ENCODE results near the gene ASCL4. TPM values are rescaled to one million over a fixed set of nuclear protein-coding genes. Genes with fewer than 3 reads are reported as not detected.

ASCL4 gene
- total and polyA plus RNA-seq, 9 of the 15 experiments (the other 6 are each of a cell fraction or from before 2014, with no cell fraction given), result not detected

- no peak overlapping the region for H2AFZ ChIP-seq (ENCODE audit: low read depth, low read length)
- H3K27ac ChIP-seq (ENCODE audit: extremely low read depth, low read depth, low read length), result no peak overlapping the region
- no peaks in the 10 kb centered on the region for H4K20me1 ChIP-seq (replicated peaks; ENCODE audit: control insufficient read depth, insufficient read depth, low read length)
- ATAC-seq (no peak), DNase-seq (ENCODE audit: extremely low read depth in 1 of 4, low spot score in 3 of 4) (no peak), FAIRE-seq (no peak)
- in situ Hi-C loops (cut with MboI) (no loop called here), intact Hi-C loops (cut with micrococcal nuclease) (no loop called here)
- no peaks in the 10 kb centered on the region for H3K9me1 ChIP-seq (ENCODE audit: control insufficient read depth, insufficient read depth, low read length)
- no peak overlapping the region for H3K4me3 ChIP-seq
- peaks cover 2 to 21% of the 10 kb centered on the region in 2 experiments; a peak in 2 of 5 replicates for H3K27me3 ChIP-seq (ENCODE audit: control insufficient read depth in 2 of 2, insufficient read depth in 2 of 2, low read length in 2 of 2)
- no peak overlapping the region for H3K4me2 ChIP-seq (ENCODE audit: insufficient read depth, low read length)
- no peaks in the 10 kb centered on the region for H3K9me3 ChIP-seq (replicated peaks; ENCODE audit: control insufficient read depth, insufficient read depth, low read depth, low read length)
- ChIA-PET CTCF (ENCODE audit: low intra/inter-chr PET ratio) (no interaction called here), POLR2A (interaction anchor here (1.1 kb wide), 1 partner anchor 45 kb away, joined by 3 read pairs; no protein-coding TSS in a partner anchor)
- H3K36me3 ChIP-seq (ENCODE audit: control insufficient read depth, insufficient read depth, low read length), result no peaks in the 10 kb centered on the region
- 0% methylated on average over 3 of the region's 3 CpGs for WGBS (ENCODE audit: insufficient coverage, low coverage, missing lambda C conversion rate)
- TF ChIP-seq NONO (IDR thresholded peaks at IDR 0.05; ENCODE audit: low read depth in 2 of 2, low read length in 1 of 2), result no peak
- TF ChIP-seq, protein P1, sequence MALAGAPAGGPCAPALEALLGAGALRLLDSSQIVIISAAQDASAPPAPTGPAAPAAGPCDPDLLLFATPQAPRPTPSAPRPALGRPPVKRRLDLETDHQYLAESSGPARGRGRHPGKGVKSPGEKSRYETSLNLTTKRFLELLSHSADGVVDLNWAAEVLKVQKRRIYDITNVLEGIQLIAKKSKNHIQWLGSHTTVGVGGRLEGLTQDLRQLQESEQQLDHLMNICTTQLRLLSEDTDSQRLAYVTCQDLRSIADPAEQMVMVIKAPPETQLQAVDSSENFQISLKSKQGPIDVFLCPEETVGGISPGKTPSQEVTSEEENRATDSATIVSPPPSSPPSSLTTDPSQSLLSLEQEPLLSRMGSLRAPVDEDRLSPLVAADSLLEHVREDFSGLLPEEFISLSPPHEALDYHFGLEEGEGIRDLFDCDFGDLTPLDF (CRISPR knock-in tag; IDR thresholded peaks at IDR 0.05), result no peak
- no peak for TF ChIP-seq PTTG1 (tag; IDR thresholded peaks at IDR 0.05; ENCODE audit: low read depth)
- no peak for TF ChIP-seq ZNF12 (CRISPR knock-in tag; IDR thresholded peaks at IDR 0.05)
- no peak for TF ChIP-seq RNF2 (IDR thresholded peaks at IDR 0.05)
- no peak for TF ChIP-seq TEAD1 (CRISPR knock-in tag; IDR thresholded peaks at IDR 0.05)
- TF ChIP-seq TARDBP (IDR thresholded peaks at IDR 0.05), result no peak
- TF ChIP-seq ARID3B (CRISPR knock-in tag; IDR thresholded peaks at IDR 0.05; ENCODE audit: borderline replicate concordance), result no peak
- TF ChIP-seq ETV1 (tag; conservative IDR thresholded peaks at IDR 0.05; ENCODE audit: low read depth), result no peak
- TF ChIP-seq CBX3 (IDR thresholded peaks at IDR 0.05; ENCODE audit: borderline replicate concordance in 1 of 2, low read length in 2 of 2), result no peak
- TF ChIP-seq SRSF1 (IDR thresholded peaks at IDR 0.05; ENCODE audit: low read depth, low read length), result no peak
- no peak for TF ChIP-seq PTBP1 (IDR thresholded peaks at IDR 0.05; ENCODE audit: low read depth, low read length)
- no peaks in the 10 kb centered on the region for H3K79me2 ChIP-seq (ENCODE audit: control insufficient read depth, insufficient read depth, low read length)
- H3K9ac ChIP-seq (ENCODE audit: insufficient read depth in 1 of 2, low read depth in 2 of 2, low read length in 2 of 2), result no peak overlapping the region
- no peaks in the 10 kb centered on the region for H3K4me1 ChIP-seq (replicated peaks in 1 of 2; ENCODE audit: control insufficient read depth in 2 of 2, insufficient read depth in 2 of 2, low read length in 2 of 2)
- no TSS peak for BruUV-seq (replicated peaks)
Observed at GRCh38 chr12:107807471-107808150, 33.1 kb downstream of the ASCL4 start.

Measured in K562 (cell line).